GM21786 (cell line): Measurements from ENCODE around the gene TBX6.

Source experiments
- ATAC-seq: cut with Tn5 transposase; IDR thresholded peaks from one replicate; pipeline ENCODE4 v1.9.1; 2021; ENCODE audit not compliant: unreplicated experiment

TBX6 gene

DNA sequence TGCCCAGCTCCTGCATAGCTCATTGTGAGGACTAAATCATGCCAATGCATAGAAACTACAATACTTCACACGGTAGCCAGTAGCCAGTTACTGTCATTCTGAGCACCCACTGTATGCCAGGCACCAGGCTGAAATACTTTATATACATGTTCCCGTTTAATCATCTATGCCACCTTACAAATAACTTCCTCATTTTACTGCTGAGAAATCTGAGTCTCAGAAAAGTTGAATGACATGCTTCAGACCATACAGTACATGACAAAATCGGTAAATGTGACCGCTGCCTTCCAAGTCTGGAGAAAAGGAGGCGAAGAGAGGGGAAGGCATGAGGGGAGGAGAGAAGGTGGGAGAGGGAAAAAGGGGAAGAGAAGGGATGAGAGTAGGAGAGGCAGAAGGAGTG is 51.5 kb downstream of the TBX6 start:
- ATAC-seq, result no peak
